ENCODE measurements around the gene NRCAM.
"Not testable (repeated sequence)": the region's sequence is repeated elsewhere in the genome, so short reads cannot be mapped to it uniquely, and the experiment has no call there.

The NRCAM gene

DNA sequence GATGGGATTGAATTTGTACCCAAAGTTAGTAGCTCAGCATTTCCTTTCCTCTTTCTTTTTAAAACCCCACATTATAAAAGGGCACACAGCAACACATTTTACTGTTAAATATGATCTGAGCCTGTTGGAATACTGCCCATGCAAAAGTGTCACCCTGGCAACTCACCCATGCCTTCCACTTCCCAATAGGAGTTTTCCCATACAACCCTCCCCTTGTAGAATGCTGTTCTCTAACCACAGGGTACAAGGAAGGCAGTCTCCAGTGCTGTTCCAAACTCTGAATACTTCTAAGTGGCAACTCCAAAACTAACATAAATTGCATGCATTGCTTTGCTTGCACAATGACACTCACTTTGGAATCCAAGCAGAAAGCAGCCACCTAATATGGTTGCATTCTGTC, 60.8 kb downstream of the NRCAM start:
- no peak for DNase-seq (ENCODE audit: low spot score)

GRCh38 chr7:108393097-108393496, 63.1 kb downstream of the NRCAM start:
- not testable (repeated sequence) for DNase-seq (ENCODE audit: low spot score)

DNA sequence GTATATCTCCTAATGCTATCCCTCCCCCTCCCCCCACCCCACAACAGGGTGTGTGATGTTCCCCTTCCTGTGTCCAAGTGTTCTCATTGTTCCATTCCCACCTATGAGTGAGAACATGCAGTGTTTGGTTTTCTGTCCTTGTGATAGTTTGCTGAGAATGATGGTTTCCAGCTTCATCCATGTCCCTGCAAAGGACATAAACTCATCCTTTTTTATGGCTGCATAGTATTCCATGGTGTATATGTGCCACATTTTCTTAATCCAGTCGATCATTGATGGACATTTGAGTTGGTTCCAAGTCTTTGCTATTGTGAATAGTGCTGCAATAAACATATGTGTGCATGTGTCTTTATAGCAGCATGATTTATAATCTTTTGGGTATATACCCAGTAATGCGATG, 68.5 kb downstream of the NRCAM start:
- DNase-seq (ENCODE audit: low spot score): not testable (repeated sequence)

DNA sequence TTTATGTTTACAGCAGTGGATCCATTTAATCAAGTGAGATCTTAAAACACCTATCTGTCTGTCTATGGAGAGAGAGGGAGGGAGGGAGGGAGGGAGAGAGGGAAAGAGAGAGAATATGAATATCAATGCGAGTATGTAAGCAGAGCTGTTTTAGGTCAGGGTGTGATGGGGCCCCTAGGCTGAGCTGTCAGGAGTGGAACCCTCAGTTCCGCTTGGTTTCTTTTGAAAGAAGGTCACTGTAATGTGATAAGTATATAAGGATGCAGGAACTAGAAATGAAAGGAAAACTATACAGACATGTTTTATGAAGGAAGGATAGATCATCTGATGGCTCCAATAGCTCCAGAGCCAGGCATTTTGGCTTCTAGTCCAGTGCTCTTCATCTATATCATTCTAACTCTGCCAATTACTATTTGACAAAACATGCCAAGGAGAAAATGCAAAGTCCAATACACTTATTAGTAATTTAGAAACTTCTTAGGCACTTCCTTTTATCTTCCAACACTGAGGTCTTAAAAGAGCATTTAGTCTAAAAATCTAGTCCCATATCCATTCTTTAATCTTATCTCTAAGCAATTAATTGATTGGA, 70.3 kb downstream of the NRCAM start:
- DNase-seq (ENCODE audit: low spot score): no peak

DNA sequence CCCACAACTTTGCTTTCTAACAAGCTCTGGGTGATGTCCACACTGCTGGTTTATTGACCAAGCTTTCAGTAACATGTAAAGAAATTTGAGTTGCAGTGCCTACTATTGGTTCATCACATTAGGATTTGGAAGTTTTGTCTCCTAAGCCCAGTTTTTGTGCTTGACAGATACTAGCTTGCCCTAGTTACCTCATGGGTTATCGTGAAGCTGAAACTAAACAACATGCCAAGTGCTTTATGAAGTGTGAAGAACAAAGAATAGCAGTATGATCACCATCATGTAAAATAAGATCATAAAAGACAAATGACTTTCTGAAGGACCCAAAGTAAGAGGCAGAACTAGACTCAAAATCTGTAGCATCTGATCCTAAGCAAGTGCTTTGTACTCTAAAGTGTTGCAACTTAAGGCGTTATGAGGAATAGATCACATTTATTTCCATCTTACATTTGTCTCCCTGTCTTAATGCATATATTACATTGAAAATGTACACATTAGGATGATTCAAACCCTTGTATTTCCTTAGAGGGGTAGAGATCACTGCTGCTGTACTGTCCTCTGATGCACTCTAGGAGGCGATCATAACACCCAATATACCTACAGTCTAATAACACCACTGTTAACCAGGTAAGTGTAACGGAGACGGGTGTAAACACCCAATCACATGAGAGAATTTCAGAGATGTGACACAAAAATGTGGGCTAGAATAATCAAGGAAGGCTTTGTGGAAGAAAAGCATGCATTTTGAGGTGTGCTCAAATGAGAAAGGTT, 71.3 kb downstream of the NRCAM start:
- no peak for DNase-seq (ENCODE audit: low spot score)

DNA sequence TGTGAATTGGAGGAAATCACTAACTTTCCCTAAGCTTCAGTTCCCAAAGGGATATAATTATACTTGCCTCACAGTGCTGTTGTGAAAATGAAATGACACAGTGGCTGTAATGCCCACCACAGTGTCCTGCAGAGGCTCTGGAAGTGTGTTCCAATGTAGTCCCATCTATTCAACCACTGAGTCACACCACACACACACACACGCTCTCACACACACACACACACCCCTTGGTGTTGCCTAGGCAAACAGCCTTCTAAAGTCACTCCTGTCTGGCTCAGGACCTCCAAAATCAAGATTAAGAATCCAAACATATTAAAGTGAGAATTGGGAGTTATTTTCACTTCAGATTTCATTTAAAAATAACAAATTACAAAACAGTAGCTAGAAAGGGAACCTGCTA, 73.3 kb downstream of the NRCAM start:
- DNase-seq (ENCODE audit: low spot score): no peak

- DNase-seq (ENCODE audit: low spot score): no peak
Measured at GRCh38 chr7:108380517-108380916, 75.7 kb downstream of the NRCAM start.

GRCh38 chr7:108376206-108376605, 80.0 kb downstream of the NRCAM start:
- DNase-seq (ENCODE audit: low spot score): no peak

DNA sequence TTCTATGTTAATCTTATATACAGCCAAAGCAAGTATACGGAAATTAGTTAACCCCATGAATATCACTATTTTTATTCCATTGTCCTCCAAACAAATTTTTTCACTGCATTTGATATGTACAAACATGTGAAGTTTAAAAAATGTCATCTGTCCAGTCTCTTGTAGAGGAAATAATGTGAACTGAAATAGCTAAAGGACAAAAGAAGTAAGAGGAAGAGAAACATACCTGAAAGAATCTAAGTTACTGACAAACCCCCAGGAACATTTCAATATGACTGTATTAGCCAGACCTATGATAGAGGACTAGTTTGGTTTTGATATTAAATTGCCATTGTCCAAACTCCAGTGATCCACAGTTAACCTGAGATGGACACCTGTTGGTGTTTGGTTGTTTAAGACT, 80.6 kb downstream of the NRCAM start:
- no peak for DNase-seq (ENCODE audit: low spot score)

DNA sequence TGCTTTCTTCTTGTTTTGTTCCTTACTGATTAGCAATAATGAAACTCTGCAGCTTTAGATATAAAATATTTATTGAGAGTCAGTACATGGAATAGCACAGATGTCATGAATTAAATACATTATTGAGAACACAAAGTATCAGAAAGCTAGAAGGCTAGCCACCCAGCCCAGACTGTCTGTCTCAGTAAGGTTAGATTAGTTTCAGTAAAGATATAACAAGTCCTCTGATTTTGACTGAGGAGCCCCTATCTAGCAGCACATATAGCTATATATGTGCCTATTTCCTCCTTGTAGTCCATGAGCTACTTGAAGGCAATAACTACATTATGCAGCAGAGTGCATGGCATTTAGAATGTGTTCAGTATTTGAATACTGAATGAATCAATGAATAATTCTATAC, 81.3 kb downstream of the NRCAM start:
- no peak for DNase-seq (ENCODE audit: low spot score)

DNA sequence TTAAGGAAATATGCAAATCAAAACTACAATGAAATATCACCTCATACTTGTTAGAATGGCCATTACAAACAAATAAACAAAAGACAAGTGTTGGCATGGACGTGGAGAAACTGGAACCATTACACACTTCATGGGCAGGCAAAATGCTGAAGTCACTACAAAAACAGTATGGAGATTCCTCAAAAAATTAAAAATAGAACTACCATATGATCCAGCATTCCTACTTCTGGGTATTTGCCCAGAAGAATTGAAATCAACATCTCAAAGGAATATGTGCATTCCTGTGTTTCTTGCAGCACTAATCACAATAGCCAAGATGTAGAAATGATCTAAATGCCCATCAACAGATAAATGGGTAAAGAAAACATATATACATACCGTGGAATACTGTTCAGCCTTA, 83.6 kb downstream of the NRCAM start:
- no peak for DNase-seq (ENCODE audit: low spot score)

- DNase-seq (ENCODE audit: low spot score): no peak
Measured at GRCh38 chr7:108370616-108371015, 85.6 kb downstream of the NRCAM start.

GRCh38 chr7:108368466-108368865, 87.8 kb downstream of the NRCAM start:
- DNase-seq (ENCODE audit: low spot score): no peak

DNA sequence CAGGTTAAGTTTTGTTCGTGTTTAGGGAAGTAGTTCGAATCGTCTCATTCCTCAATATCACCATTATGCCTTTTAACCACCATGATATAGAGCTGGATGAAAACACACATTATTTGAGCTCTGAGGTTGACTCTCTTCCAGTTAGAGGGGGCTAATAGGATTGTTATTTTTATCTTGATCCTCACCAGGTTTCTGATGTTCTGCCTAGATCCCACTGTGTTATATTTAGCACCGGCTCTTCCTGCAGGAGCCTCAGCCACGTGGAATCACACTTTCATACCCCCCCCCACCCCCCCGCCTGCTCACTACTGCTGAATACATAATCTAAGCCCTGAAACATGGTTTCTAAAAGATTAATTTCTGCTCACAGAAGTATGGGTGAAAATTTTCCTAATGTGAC, 88.3 kb downstream of the NRCAM start:
- no peak for DNase-seq (ENCODE audit: low spot score)

DNA sequence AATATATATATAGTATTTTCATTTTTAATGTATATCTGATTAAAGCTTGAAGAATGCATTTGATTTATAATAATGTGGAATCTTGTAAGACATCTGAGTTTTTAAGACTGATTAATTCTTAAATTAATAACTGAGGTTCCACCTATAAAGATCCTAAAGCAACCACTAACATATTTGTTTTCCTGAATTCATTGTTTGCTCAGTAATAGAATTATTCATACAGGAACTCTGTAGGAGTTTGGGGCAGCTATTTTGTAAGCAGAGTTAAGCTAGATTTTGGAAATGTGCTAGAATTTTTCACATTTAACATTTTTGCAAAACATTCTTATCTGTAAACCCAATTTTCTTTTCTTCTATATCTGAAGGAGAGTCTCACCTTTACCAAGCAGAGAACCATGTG, 88.9 kb downstream of the NRCAM start:
- no peak for DNase-seq (ENCODE audit: low spot score)

GRCh38 chr7:108363659-108364058, 92.6 kb downstream of the NRCAM start:
- DNase-seq (ENCODE audit: low spot score): no peak

- no peak for DNase-seq (ENCODE audit: low spot score)
Measured at GRCh38 chr7:108360058-108360800, 96.0 kb downstream of the NRCAM start.

GRCh38 chr7:108358553-108358952, 97.7 kb downstream of the NRCAM start:
- DNase-seq (ENCODE audit: low spot score): no peak

- DNase-seq (ENCODE audit: low spot score): no peak
Measured at GRCh38 chr7:108351729-108352131, 104.5 kb downstream of the NRCAM start.

GRCh38 chr7:108348913-108349312, 107.3 kb downstream of the NRCAM start:
- DNase-seq (ENCODE audit: low spot score): no peak

DNA sequence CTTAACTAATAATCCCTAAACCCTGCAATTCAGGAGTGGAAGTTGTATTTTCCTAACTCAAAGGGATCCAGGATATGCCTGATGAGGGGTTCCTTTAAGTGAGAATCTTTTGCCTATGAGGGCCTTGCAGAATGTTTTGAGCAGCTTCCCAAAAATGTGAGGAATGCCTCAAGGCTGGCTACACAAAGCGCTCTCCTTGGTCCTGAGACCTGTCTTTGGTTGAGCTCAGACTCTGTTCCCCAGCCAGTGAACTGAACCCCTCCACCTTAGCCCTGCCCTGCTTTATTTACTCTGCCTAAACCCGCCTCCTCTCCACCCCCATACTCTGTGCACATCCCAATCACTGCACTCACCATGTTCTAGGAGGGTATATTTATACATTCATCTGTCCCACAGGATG, 108.6 kb downstream of the NRCAM start:
- DNase-seq (ENCODE audit: low spot score): no peak

DNA sequence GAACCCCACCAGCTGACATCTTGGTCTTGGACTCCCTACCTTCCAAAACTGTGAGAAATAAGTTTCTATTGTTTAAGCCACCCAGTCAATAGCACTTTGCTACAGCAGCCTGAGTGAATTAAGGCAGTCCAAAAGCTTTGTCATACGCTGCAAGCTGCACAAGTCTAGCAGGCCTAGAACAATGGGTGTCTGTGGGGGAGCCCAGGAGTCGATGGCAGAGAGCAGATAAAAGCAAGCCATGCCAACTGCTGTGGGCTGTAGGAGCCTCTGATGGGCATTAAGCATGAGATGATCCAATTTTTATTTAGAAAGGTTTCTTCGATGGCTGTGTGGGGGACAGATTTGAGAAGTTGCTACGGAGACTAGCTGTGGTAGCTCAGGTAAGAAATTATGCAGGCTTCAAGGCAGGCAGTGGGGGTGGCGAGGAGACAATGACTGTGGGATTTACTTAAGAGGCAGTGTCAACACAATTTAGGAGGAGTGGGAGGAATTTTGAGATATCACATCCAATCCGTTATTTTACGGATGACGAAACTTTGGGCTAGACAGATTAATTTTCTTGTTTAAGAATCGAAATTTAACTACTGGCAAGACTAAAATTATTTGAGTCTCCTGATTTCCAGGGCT, 110.4 kb downstream of the NRCAM start:
- peak; percentile 25 for DNase-seq (ENCODE audit: low spot score)
